NB4 (cell line): ENCODE data around the gene GRIK4.

Experiments
- POLR2A ChIP-seq: IDR thresholded peaks from 2 replicates; pipeline ENCODE4 v1.6.1; 2011; ENCODE audit warnings: mild to moderate bottlenecking; ENCODE audit not compliant: insufficient read length; ENCODE audit errors: extremely low read depth
- TF ChIP-seq, protein P1 (sequence below): IDR thresholded peaks from one replicate; pipeline ENCODE4 v1.5.1; 2012; ENCODE audit warnings: low read depth, low read length

DNA sequence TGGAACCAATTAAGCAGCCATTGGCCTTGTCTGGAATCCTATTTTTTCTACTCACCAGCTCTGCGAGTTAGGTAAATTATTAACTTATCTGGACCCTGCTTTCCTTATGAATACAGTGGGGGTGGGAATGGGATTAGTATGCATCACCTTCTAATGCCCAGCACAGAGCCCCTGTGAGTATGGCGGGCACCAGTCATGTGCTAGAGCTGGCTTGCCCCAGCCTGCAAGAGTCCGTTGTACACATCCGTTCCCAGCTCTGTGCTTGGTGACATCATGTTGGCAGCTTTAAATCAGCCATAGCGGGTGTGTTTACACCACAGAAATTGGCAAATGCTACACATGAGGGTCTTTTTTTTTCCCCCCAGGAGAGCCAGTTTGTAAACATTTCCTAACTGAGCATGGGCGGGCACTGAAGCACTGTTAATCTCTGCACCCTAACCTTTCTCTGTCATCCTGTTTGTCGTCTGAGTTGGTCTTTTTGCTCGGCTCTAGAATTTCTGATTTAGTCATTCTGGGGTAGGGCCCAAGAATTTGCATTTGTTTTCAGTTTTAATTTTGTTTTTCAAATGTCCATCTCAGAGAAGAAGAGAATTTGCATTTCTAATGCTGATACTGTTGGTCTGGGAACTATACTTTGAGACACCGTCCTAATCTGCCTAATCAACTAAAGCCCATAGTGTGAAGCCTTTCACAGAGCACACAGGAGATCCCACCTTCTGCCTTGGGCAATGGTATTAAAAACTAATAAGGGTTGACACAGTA is 382.1 kb downstream of the GRIK4 start:
- TF ChIP-seq, protein P1, sequence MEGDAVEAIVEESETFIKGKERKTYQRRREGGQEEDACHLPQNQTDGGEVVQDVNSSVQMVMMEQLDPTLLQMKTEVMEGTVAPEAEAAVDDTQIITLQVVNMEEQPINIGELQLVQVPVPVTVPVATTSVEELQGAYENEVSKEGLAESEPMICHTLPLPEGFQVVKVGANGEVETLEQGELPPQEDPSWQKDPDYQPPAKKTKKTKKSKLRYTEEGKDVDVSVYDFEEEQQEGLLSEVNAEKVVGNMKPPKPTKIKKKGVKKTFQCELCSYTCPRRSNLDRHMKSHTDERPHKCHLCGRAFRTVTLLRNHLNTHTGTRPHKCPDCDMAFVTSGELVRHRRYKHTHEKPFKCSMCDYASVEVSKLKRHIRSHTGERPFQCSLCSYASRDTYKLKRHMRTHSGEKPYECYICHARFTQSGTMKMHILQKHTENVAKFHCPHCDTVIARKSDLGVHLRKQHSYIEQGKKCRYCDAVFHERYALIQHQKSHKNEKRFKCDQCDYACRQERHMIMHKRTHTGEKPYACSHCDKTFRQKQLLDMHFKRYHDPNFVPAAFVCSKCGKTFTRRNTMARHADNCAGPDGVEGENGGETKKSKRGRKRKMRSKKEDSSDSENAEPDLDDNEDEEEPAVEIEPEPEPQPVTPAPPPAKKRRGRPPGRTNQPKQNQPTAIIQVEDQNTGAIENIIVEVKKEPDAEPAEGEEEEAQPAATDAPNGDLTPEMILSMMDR, result no peak
- TF ChIP-seq POLR2A, result no peak
